NCI-H1105 treated with DMSO at 0.1 percent for 48 hours (cell line): Measurements from ENCODE around the gene CLSTN2.

Experiments
- DNase-seq: peaks from one replicate; lab custom pipeline; 2025; lab: John Stamatoyannopoulos, UW

CLSTN2 gene

GRCh38 chr3:140052771-140053702 lies 118.1 kb downstream of the CLSTN2 start:
- DNase-seq, result no peak

DNA sequence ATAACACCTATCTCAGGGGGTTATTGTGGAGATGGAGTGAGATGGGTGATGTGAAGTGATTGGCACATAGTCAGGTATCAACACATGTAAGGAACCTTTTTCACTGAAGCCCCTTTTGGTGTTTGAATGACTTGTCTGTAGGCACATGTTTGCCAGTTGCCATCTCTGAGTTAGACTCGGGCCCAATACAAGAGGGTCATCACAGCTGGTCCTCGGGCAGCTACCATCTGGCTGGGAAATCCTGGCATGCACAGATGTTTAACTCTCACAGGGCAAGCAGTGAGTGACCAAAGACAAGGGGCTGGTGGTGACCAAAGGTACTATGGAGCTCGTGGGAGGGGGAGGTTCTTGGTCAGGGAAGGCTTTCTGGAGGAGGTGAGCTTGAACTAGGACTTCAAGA lies 118.8 kb downstream of the CLSTN2 start:
- no peak for DNase-seq

DNA sequence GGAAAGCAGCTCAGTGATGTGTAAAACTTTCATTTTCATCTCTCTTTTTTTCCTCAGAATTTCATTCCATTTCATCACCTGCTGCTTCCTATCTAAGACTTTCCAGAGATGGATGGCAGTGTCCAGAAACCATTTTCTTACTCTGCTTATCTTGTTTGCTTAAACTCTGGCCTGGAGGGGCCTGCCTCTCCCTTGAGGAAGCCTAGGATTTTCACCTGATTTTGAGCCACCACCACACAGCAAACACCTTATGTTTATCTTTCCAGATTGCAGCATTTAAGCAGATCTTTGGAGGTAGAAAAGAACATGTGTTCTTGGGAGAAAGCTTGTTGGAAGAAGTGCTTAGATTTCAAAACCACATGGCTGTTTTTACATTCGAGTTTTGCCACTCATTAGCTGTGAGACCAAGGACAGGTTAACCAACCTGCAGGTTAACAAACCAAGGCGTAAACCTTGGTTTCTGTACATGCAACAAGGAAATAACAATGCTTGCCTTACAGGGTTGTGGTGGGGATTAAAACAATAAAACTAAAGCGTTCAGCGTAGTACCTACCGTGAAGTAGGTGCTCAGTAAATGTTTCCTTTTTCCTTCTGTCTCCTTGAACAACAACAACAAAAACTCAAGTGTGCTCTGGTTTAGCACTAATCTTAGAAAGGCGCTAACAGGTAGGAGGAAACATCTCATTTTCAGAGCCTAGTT lies 120.3 kb downstream of the CLSTN2 start:
- no peak for DNase-seq

DNA sequence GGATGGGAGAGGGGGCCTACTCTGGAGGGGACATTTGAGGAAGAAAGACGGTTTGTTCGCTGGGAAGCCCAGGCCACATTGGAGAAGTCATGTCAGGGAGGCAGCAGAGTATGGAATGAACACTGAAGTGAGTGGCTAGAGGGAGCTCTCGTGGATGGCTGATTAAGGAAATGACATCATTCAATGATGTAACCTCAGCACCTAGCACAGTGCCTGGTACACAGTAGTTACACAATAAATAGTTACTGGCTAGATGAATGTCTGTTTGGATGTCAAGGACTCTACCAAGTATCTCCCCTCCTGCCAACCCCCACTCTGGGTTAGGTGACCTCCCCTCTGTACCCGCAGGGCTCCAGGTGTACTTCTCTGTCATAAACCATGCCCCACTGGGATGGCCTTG lies 121.1 kb downstream of the CLSTN2 start:
- DNase-seq, result no peak

DNA sequence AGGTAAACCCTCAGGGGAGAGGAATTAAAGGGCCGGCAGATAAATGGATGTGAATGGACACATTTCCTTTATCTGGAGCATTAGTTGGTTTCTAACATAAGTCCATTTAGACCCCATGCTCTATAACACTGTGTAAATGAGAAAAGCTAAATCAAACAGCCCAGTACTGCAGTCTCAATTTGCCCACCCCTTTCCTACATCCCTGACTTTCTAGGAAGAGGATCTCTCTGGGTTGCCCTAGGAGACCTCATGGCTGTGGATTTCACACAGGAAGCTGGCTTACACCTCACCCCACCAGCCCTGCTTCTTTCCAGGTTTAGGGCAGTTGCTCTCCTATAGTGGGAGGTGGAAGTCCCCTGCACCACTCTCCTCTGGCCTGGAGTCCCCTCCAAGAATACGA lies 126.2 kb downstream of the CLSTN2 start:
- no peak for DNase-seq

DNA sequence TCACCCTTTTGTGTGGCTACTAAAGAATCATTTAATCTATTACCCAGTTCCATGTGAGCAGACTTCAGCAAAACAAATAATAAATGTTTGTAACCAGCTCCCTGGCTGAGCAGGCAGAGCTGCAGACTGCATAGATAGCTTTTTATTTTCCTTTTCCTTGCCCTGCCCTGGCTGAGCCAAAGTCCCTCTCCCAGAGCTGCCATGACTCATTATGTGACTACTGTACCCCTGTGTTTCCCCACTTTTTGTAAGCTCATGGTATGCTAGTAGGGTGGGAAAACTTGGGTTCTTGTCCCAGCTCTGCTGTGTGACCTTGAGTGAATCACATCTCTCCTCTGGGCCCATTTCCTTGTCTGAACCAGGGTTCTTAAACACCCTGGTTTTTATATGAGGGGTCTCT lies 127.5 kb downstream of the CLSTN2 start:
- no peak for DNase-seq

GRCh38 chr3:140067487-140067886 lies 132.5 kb downstream of the CLSTN2 start:
- DNase-seq, result no peak

DNA sequence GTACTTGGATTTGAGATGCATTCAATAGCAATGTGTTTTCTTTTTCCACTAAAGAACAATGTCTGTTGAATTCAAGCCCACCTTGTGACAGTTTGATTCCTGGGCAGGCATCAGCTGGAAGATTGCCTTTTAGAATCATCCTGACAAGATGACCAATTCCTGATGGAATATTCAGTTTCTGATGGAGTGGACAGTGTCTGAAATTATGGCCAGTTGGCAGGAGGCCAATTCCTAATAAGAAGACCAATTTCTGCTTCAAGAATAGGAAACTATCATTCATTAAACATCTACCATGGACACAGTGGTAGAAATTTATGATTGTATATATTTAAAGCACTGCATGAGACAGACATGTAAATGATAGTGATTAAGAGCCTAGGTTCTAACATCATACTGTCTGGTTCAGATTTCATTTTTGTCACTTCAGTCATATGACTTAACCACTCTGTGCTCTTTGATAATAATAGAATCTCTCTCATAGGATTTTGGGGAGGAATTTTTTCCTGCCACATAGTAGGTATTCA lies 133.6 kb downstream of the CLSTN2 start:
- no peak for DNase-seq

DNA sequence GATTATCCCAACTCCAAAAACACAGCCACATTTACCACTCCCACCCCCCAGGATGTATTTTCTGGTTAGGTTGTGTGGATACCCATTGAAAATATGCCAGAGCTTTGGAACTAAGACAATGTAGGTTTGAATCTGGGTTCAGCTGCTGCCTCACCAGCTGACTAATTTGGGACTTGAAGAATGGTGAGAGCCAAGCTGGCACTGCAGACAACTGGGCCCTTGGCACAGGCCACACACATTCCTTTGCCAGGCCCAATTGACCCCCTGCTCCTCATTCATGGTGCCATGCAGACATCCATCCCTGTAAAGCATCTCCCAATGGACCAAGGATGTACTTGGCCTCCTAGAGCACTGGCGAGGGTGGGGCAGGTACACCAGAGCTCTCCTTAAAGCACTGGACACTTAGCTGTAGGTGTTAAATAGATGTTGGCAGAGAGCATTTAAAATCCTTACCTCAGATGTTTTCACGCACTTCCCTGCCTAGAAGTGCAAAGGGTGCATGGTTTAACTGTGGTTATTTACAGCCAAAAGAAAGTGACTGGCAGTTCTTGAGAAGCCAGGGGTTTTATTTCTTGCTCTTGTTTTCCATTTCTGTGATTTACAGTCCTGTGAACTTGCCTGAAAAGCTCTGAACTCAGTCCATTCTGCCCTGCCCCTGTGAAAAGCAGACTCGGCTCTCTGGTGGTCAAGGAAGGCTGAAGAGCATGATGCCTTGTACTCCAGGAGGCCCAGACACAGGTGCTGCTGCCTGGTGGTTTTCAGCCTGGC lies 138.5 kb downstream of the CLSTN2 start:
- no peak for DNase-seq

DNA sequence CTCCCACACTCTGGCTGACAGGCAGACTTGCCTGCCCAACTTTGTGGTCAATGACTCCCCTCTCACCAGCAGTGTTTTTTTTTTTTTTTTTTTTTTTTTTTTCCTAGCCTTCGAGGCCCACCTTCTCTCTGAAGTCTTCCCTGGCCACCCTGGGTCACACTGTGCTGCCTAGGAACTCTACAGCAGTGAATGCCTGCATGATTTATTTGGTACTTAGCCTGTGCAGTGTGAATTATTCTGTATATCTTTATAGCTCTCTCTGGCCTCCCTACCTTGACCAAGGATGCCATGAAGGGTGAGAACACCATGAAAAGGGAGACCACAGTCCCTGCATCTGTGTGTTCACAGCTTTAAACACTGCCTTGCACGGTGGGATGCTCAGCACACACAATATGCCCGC lies 141.6 kb downstream of the CLSTN2 start:
- DNase-seq, result peak; percentile 11

DNA sequence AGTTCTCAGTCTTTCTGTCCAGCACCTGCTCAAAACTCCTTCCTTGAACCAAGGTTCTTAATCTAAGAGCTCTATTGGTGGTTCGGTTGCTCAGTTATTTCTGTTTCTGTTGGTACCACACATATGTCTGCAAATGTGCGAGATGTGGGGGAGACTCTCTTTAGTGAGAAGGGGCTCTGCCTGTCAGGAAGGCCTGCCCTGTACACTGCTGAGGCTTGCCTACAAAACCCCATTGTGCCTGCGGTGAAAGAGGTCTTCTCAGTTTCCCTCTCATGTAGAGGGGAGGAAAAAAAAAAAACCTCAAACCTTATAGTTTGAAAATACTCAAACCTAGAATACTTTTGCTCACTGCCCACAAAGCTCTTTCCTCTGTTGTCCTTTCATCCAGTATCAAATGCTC lies 142.4 kb downstream of the CLSTN2 start:
- DNase-seq, result no peak

DNA sequence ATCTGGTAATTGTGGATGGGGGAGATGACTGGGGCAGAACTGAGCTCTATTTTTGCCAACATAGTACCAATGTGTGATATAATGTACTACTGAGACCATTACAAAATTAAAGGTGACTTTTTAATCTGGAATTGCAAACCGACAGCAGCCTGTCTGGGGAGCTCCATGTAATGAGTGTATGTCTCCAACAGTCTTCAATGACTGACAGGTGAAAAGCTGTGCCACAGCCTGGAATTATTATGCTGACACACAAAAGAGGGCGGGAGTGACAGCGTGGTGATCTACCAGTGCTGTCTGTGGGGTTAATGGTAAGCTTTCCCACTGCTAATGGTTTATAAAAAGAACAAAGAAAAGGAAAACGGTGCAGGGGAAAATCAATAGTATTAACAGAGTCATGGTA lies 143.4 kb downstream of the CLSTN2 start:
- DNase-seq, result no peak

DNA sequence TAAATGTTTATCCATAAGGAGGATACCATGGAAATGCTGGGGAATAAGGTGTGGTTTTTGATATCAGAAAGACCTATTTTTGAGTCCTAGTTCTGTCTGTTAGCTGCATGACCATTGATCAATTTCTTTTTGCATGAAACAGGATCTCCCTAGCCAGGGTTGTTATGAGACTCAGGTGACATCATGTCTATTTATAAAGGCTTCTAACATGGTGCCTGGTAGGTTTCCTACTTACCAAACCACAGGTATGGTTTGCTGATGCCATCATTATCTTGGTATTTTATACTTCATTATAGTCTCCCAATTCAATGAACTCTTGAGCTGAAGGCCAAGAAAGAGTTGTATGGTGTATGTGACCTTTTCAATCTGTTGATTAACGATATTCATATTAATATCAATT lies 144.0 kb downstream of the CLSTN2 start:
- no peak for DNase-seq

GRCh38 chr3:140081887-140082286 lies 146.9 kb downstream of the CLSTN2 start:
- DNase-seq, result no peak

DNA sequence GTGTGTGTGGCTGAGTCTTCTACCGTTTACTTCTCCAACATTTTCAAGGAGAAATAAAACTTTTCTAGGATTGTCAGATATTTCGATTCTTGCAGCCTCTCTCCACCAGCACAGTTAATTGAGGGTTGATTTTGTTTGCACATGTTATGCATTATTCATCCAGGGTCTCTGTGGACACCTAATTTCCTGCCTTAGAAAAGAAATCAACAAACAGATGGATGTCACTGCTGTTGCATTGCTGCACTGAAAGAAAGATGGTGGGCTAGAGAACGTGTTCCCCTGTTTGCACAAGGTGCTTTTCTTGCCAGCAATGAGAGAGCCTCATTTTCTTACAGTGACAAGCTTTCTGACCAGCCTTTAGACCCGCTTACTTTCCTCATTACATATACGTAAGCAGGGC lies 150.0 kb downstream of the CLSTN2 start:
- DNase-seq, result no peak

DNA sequence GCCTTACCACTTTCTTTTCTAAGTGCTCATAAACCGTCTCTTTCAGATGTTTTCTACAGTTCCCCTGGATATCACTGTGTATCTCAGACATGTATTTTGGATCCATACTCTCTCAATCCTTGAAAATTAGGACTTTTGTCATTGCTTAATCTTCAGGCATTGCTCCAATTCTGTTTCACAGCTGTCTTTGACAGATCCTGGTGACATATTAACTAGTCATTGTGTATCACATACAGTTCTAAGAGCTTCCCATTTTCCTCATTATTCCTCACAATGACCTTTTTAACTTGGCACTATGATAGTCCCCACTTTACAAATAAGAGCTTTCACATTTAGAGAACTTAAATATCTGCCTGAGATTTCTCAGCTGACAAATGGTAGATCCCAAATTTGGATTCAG lies 151.7 kb downstream of the CLSTN2 start:
- DNase-seq, result no peak

DNA sequence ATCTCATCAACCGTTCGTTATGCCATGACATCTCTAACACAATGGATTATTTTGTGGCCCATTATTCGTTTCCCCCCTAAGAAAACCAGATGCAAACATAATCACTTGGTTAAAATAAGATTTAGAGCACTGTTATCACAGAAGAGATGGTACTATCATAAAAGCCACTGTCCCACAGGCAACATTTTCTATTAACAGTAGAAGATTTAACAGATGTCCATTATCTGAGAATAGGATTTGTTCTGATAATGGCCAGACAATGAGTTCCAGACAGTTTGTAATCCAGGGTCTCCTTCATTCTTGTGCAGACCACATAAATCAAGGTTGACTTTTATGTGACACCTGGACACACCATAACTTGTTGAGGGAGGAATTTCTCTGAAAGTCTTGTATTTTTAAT lies 153.1 kb downstream of the CLSTN2 start:
- DNase-seq, result no peak

- DNase-seq, result no peak
Measured at GRCh38 chr3:140088513-140088912, 153.5 kb downstream of the CLSTN2 start.

GRCh38 chr3:140089403-140090072 lies 154.6 kb downstream of the CLSTN2 start:
- DNase-seq, result no peak

GRCh38 chr3:140091143-140091542 lies 156.2 kb downstream of the CLSTN2 start:
- DNase-seq, result no peak

DNA sequence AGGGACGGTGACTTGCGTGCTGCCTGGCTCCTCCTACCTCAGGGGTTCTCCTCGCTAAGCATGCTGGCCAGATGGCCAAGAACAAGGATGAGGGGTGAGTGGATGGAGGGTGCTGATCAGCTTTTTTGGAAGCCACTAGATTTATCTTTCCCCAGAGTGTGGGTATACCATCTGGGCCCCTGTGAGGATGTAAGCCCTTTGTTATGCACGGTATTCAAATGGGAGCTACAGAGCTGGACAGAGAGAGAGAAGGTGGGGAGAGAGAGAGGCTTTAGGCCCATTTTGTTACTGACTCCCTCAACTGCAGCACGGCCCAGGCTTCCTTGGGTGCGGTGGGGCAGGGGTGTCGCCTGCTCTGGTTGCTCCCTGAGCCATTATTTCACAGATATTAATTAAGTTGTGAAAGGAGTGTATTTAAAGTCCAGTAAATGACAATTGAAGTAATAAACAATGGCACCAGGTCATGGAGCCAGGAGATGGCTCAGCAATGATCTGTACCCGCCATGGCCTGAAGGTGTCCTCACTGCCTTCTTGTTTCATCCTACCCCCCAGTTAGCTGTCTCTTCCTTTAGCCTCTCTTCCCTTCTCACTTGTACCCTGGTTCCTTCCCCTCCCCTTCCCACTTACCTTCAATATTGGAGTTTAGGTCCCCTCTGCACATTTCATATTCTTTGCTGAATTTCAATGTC lies 158.0 kb downstream of the CLSTN2 start:
- DNase-seq, result no peak
